Bronchial epithelial cell (primary cell): Measurements from ENCODE around the gene AGAP9. TPM values are rescaled to one million over a fixed set of nuclear protein-coding genes. Genes with fewer than 3 reads are reported as not detected.
"Not testable (repeated sequence)": the region's sequence is repeated elsewhere in the genome, so short reads cannot be mapped to it uniquely, and the experiment has no call there.

Experiments used
- DNase-seq: peaks from one replicate; pipeline ENCODE4 v3.0.0-alpha.2; 2010; ENCODE audit warnings: low read depth
- FAIRE-seq: peaks from 2 replicates; lab custom pipeline; 2011; peaks lifted over from hg19 to GRCh38; lab: Jason Lieb, UNC
- H3K27me3 ChIP-seq: 2 replicates; pipeline ENCODE4 v1.5.1; 2011; ENCODE audit warnings: low read length; ENCODE audit not compliant: control insufficient read depth, insufficient read depth
- H3K36me3 ChIP-seq: 2 replicates; pipeline ENCODE4 v1.5.1; 2011; ENCODE audit warnings: low read length; ENCODE audit not compliant: control insufficient read depth, insufficient read depth
- H3K4me3 ChIP-seq: 2 replicates; pipeline ENCODE4 v1.5.1; 2011; ENCODE audit warnings: mild to moderate bottlenecking, low read depth, low read length, control low read depth
- total RNA-seq: library from RNA; depleted of rRNA; stranded (reverse); fragments of >200 nt; gene quantifications from 2 replicates; pipeline ENCODE4 v1.2.1, GENCODE V29; 2014
- TF ChIP-seq, protein P1 (sequence below): IDR thresholded peaks from 2 replicates; pipeline ENCODE4 v1.5.1; 2011; ENCODE audit warnings: mild to moderate bottlenecking, moderate library complexity, low read length, control low read depth, inconsistent platforms; ENCODE audit not compliant: insufficient read depth, severe bottlenecking

The AGAP9 gene
- total RNA-seq, 1 donor from 2014 or later = 3.7 TPM

DNA sequence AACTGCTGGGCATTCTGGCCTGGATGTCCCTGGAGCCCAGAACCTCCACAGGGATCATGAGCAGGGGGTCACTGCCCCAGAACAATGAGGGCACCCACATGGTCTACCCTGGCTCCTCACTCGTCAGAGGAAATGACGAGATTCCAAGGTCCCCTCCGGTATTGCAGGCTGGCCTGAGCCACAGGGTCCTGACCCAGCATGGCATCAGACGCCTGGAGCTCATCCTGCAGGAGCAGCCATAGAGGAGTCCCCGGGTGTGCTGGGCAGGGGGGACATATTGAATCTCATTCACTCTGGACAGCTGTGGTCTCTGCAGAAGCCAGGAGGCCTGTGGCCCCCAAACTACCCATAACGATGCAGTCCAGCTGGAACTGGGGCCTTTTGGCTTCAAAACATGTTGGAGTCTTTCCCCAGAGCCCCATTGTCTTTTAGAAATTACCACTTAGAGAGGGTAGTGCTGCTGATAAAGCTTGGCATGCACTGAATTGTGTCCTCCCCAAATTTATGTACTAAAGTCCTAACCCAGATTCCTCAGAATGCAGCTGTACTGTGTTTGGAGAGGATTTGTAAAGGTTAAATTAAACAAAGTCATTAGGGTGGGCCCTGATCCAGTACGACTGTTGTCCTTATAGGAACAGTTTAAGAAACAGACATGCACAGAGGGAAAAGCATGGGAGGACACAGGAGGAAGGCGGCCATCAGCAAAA is 67.2 kb downstream of the AGAP9 start:
- H3K36me3 ChIP-seq = no peaks in the 10 kb centered on the region
- TF ChIP-seq, protein P1, sequence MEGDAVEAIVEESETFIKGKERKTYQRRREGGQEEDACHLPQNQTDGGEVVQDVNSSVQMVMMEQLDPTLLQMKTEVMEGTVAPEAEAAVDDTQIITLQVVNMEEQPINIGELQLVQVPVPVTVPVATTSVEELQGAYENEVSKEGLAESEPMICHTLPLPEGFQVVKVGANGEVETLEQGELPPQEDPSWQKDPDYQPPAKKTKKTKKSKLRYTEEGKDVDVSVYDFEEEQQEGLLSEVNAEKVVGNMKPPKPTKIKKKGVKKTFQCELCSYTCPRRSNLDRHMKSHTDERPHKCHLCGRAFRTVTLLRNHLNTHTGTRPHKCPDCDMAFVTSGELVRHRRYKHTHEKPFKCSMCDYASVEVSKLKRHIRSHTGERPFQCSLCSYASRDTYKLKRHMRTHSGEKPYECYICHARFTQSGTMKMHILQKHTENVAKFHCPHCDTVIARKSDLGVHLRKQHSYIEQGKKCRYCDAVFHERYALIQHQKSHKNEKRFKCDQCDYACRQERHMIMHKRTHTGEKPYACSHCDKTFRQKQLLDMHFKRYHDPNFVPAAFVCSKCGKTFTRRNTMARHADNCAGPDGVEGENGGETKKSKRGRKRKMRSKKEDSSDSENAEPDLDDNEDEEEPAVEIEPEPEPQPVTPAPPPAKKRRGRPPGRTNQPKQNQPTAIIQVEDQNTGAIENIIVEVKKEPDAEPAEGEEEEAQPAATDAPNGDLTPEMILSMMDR = no peak
- FAIRE-seq (no peak), DNase-seq (no peak)
- H3K4me3 ChIP-seq = no peak overlapping the region
- H3K27me3 ChIP-seq = peaks cover 2% of the 10 kb centered on the region

DNA sequence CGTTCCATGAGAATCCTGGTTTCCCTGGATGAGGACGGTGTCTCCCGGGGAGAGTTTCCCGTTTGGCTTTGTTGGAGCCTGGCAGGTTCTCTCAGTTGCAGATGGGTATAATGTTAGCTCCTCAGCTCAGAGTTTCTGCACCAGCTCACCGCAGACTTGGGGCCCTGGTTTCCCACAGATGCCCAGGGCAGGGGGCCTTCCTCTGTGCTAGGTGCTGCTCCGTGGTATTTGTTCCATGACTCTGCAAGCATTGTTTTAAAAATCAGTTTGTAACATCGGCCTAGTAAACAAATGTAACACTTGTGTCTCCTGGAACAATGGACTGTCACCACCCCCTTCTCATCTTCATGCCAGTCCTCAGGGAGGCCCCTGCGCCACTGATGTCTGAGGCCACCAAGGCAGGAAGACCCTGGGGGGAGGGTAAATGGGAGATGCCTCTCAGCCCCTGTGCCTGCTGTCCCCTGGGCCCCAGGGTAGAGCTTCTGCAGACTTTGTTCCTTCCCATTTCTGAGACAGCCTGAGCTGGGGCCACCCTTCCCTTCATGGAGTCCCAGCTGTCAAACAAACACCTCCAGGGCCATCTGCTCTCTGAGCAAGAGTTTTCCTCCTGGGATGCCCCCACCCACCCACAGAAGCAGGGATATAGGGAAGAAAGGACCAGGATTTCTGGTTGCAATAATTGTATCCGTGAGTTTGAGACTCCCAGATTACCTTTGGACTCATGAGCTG is 67.9 kb downstream of the AGAP9 start:
- FAIRE-seq, DNase-seq, H3K4me3 ChIP-seq, H3K27me3 ChIP-seq, H3K36me3 ChIP-seq: not testable (repeated sequence)

DNA sequence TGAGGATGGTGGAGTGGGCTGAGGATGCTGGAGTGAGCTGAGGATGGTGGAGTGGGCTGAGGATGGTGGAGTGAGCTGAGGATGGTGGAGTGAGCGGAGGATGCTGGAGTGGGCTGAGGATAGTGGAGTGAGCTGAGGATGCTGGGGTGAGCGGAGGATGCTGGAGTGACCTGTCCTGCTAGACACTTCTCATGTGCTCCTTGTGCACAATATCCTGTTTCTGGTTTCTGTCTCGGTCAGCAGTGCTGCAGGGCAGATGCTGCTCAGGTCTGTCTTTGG is 68.7 kb downstream of the AGAP9 start:
- TF ChIP-seq, protein P1 = no peak
- DNase-seq (no peak), FAIRE-seq (no peak)
- H3K27me3 ChIP-seq = peaks cover 2% of the 10 kb centered on the region
- no peaks in the 10 kb centered on the region for H3K36me3 ChIP-seq
- no peak overlapping the region for H3K4me3 ChIP-seq

DNA sequence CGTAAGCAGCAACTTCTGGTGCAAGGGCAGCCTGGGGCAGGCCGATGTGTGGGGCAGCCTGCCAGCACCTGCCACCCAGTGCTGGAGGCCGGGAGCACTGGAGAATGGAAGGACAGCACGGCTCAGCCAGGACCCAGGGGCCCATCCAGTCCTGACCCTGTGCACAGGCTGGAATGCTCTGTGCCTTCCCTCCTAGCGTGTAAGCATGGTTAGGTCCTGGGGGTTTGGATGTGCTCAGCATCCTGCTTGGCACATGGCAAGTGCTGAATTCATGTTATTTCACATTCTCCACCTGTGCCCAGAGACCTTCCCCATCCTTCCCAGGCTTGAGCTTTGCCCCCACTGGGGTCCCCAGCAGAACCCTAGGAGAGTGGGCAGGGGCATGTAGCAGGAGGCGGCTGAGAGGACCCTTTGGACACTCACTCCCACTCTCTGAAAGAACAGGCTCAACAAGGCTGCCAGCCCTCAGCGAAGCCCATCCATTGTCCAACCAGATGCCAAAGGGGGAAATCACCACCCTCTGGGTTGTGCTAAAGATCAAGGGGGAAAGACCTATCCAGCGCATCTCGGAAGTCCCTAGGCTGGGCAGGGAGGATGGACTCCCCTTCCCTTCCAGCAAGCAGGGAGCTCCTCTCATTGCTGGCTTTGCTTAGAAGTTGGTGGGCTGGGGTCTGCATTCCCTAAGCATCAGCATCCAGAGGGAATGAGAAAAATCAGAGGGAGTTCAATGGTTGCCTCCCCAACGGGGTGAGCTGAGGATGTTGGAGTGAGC is 69.2 kb downstream of the AGAP9 start:
- Histone ChIP-seq H3K27me3 (peaks cover 2% of the 10 kb centered on the region), H3K36me3 (no peaks in the 10 kb centered on the region), H3K4me3 (no peak overlapping the region)
- no peak for FAIRE-seq
- TF ChIP-seq, protein P1 = no peak
- no peak for DNase-seq

DNA sequence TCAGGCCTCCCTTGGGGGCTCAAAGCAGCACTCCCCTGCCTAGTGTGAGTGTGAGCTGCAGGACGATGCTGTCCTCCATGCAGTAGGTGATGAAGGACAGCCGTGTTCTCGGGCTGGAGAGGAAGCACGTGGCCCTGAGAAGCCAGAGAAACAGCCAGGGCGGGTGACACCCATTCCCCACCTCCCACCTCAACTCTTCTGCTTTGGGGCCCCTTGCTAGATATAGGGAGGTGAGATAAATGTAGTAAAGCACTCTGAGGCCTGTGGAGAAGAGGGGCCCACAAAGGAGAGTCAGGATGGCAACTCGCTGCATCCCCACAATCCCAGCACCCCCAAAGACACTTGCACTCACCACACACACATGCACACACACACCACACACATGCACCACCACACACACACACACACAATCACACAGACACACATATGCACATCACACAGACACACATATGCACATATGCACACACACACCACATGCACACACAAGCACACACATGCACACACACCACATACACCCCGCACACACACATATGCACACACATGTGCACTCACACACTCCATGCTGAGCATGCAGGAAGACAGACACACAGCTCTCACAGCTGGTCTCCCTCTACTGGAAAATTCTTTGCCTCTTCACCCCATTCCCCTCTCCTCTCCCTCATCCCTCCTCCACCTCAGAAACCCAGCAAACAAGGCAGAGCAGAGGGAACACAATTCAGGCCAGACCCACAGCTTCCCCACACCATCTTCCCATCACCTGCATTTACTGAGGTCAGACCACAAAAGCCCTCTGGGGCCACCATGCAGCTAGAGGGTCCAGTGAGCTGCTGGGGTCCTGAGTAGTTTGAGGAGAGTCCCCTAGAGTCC is 70.1 kb downstream of the AGAP9 start:
- FAIRE-seq (no peak), DNase-seq (no peak)
- H3K36me3 ChIP-seq = no peaks in the 10 kb centered on the region
- TF ChIP-seq, protein P1 = no peak
- H3K4me3 ChIP-seq = no peak overlapping the region
- peaks cover 2% of the 10 kb centered on the region for H3K27me3 ChIP-seq
